NT2/D1 (cell line): Measurements from ENCODE around the gene DCANP1.

Experiments
- SUZ12 ChIP-seq: IDR thresholded peaks from 2 replicates; pipeline ENCODE4 v1.6.1; 2011; ENCODE audit not compliant: insufficient read length, insufficient read depth; ENCODE audit errors: extremely low read depth
- YY1 ChIP-seq: IDR thresholded peaks from 2 replicates; pipeline ENCODE4 v1.6.1; 2011; ENCODE audit not compliant: insufficient read length, insufficient read depth
- ZNF274 ChIP-seq: IDR thresholded peaks from 2 replicates; pipeline ENCODE4 v1.6.1; 2011; ENCODE audit warnings: mild to moderate bottlenecking, low read depth, low read length

DNA sequence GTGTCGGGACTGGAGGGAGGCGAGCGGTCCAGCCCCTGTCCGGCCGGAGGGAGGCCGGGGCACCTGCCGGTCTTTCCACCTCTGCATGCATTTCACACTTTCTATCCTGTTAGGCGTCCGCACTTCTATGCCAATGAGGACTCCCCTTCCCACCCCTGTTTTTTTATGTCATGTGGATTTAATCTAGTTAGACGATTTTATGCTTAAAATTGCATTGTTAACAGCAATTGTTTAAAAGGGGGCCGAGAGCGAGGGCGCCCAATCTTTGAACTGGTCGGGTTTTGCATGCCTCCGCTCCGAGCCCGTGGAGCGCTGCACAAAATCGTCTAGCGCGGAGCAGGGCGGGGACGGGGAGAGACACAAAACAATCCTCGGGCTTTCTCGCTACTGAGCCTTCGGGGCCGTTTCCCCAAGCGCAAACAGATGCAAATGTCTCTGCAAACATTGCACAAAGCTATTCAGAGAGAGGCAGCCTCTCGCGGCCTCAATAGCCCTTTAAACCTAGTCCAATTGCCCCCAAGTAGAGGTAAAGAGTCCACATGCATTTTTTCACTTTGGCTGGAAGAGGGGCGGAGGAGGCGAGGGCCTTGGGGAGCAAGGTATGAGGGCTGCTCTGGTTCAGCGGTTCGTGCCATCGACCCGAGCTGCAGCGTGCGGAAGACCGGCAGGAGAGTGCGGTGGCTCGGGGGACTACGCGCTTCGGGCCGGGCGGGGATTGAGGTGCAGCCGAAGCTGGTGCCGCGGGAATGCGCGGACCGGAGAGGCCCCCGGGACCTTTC, 42.5 kb upstream of the DCANP1 start:
- TF ChIP-seq ZNF274 (no peak), SUZ12 (no peak), YY1 (no peak)
